GM21529 (cell line): ENCODE data around the gene MAGEA10.
"Not testable (repeated sequence)": the region's sequence is repeated elsewhere in the genome, so short reads cannot be mapped to it uniquely, and the experiment has no call there.

ENCODE experiments used
- ATAC-seq: cut with Tn5 transposase; IDR thresholded peaks from one replicate; pipeline ENCODE4 v1.9.1; 2021; ENCODE audit not compliant: unreplicated experiment

The MAGEA10 gene

DNA sequence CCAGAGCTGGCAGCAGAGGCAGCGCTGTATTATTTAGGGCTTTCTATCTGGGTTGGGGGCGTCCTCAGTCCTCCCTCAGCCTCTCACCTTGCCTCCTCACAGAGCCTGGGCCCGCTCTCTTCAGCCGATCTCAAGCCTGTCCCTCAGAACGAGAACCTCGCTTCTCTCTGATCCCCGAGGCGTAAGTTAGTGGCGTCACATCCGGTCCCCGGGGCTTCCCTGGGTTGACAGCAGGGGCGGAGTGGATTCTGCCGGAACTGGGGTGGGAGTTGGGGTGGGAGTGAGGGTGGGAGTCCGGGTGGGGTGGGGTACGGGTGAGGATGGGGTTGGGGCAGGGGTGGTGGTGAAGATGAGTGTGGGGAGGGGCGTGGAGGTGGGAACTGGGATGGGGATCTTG is at the start of gene MAGEA10:
MAGEA10 (minus strand) TSS at position 190 of the 397 bp plus-strand sequence. CDS start 2,957 bp downstream, outside the sequence.
- ATAC-seq = no peak

DNA sequence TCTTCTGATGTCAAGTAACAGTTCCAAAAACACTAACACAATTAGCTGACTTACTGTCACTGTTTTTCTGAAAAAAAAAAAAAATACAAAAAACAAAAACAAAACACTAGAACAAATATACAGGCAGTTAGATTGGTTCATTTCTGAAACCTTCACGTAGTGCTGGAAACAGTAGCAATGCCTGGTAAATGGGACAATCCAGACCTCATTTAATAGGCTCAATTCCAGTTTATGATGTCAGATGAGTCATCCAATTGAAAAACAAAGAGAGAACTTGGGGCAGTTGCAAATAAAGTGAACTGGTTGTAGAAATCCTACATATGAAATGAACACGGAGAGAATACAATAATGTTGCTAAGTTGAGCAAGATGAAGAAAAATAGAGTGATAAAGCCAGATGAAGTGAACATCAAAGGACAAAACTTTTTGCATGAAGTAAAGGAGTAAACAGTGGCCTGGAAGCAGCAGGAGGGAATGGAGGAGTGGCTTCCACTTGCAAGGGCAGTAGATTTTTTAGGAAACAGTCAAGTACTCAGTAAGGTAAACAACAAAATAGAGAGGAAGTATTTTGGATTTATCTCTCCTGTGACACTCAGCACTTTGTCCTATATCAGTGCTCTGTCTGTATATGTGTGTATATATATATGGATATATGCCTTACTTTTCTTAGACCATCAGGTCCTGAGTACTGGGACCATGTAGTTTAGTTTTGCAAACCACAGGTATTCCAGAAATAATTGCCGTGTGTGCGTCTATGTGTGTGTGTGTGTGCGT is 39.3 kb upstream of the MAGEA10 start:
- no peak for ATAC-seq

DNA sequence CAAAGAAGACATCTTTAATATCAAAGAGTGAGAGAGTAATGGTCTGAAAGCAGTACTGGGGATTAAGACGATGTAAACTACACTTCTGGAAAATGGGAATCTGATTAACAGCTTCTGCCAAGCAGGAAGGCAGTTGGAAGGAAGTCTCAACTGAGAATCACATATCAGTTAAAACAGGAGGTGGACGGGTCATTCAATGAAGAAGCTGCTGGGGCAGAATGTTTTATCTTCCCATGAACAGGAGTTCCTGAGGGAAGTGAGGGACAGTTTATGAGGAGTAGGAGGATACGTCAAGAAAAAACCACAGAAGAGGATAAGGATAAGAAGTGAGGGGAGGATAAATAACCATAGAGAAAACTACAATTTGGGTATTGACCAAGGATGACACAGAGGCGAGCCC is 38.7 kb upstream of the MAGEA10 start:
- ATAC-seq = no peak

DNA sequence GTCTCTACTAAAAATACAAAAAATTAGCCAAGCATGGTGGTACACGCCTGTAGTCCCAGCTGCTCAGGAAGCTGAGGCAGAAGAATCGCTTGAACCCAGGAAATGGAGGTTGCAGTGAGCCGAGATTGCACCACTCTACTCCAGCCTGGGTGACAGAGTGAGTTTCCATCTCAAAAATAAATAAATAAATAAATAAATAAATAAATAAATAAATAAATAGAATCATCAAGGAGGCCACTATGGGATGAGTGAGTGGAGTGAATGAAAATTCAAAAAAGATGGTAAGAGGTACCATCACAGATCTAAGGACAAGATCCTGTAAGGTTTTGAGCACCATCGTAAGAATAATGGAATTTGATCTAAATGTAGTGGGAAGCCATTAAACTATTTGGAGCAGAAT is 37.5 kb upstream of the MAGEA10 start:
- ATAC-seq = not testable (repeated sequence)

DNA sequence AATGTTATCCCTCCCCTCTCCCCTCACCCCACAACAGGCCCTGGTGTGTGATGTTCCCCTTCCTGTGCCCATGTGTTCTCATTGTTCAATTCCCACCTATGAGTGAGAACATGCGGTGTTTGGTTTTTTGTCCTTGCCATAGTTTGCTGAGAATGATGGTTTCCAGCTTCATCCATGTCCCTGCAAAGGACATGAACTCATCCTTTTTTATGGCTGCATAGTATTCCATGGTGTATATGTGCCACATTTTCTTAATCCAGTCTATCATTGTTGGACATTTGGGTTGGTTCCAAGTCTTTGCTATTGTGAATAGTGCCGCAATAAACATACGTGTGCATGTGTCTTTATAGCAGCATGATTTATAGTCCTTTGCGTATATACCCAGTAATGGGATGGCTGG is 35.5 kb upstream of the MAGEA10 start:
- ATAC-seq = not testable (repeated sequence)

DNA sequence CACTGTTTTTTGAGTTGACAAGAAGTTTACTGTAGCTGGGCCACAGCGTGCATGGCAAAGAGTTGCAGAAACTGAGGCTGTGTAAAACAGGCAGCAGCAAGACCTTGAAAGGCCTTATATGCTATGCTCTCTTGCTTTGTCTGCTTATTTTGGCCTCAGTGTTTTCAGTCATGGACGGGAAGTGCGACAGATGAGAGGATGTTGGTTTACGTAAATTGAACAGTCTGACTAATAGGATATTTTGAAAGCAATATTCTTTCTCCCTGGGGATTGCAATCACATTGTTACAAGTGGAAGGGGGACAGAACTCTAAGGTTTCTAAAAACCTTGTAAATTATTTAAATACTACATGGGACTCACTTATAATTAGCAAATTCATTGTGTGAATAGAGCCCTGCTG is 32.2 kb upstream of the MAGEA10 start:
- ATAC-seq = no peak

DNA sequence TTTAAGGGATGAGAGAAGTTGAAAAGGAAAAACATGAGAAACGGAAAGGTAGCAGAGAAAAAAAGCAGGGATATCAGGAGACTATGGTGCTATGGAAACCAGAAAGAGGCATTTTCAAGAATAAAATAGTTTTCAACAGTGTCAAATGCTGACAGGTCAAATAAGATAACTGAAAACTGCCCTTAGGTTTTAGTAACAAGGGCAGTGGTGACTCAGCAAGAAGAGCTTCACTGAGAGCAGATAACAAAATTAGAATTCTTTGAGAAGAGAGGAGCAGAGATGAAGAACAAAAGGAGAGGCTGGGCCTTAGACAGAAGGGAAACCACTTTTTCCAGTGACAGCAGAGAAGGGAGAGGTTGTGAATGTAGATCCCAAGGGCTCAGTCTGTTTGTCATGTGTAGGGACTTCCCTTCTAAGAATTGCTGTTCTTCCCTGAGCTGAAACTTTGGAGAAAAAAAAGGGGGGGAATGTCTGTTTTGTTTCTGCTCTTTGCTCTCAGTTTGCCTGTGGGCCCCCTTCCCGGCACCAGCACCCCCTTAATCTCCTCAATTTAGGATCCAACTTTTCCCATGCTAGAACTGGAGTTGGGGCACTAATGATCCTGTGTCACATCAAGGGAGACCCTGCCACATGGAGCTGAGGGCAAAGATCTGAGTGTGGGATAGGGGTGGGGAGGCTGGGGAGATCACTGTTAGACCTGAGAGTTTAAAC is 26.8 kb upstream of the MAGEA10 start:
- ATAC-seq = no peak

DNA sequence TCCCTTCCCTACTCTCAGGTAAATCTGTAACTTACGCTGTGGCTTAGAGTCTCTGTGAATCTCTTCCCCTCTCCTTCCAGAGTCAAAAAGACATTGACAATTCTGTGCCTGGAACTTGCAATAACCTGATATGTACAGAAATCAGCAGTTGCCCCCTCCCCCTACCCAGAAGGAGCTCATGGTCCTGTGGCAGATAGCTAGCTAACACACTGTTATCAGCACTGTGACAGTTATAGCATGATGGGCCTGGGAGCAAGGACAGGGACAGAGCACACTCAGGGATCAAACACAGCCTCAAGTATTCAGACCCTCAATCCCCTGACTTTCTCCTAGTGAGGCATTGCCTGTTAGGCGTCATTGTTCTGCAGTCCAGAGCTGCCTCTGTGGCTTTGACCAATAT is 18.7 kb upstream of the MAGEA10 start:
- ATAC-seq = no peak

DNA sequence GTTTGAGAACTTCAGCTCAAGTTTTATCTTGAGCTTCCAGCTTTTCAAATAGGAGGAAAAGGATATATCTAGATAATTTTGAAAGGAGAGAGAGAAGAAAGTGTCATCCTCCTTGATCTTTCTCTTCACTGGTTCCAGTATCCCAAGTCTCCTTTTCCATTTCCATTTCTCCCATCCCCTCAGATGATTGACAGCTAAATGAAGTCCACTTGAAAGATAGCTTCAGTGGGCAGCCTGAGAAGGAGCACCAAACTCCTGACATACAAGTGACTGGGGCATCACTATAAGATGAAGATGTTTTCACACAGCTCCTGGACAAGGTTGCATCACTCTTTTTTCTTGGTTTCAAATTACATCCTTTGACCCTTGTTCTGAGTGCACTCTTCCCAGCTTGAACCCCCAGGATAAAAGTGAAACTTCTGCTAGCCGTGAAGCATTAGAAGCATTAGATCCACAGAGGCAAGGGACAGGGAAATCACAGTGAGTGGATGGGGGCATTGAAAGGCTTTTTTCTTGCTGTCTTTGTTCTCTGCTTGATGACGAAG is 17.5 kb upstream of the MAGEA10 start:
- ATAC-seq = no peak

DNA sequence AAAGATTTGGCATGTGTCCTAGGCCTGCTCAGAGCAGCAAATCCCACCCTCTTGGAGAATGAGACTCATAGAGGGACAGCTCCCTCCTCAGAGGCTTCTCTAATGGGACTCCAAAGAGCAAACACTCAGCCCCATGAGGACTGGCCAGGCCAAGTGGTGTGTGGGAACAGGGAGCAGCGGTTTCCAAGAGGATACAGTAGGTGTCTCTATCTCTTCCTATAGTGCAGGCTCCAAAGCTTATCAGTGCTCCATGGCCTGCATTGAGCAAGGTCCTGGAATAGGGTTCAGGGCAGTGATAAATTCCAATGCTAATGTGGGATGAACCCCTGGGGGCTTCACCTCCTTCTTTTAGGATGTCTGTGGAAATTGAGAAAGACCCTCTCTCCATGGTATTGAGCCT is 15.7 kb upstream of the MAGEA10 start:
- no peak for ATAC-seq

DNA sequence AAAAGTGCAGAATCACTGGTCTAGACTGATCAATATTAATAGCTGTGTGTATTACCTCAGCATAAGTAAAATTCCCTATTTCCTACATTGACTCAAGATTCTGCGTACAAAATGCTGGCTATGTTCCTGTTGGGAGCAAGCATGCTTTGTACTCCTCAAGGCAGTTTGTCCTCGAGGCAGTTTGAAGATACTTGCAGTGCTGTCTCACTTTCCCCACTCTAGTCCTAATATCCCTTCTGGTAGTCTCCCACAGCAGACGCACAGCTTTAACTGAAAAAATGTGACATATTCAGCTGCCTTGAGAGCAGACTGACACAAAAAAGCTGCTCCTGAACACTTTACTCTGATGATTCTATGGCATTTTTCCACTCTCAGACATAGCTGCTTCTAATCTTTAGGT is 12.9 kb upstream of the MAGEA10 start:
- no peak for ATAC-seq

DNA sequence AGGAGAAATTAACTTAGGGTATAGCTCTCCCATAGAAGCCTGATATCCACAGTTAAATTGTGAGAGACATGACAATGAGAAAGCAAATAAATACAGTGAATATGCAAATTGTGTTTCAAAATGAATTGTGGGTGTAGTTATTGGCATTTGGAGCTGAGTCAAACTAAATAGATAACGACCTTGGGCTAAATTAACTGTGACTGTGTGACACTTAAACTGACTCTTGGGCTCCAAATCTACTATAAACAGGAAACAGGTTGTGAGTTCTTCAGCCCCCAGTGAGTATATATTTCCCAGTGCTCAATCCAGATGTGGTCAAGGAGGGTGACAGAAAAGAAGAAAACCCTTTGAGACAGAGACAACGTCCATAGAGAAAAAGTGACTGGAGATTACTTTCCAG is 11.3 kb upstream of the MAGEA10 start:
- no peak for ATAC-seq

DNA sequence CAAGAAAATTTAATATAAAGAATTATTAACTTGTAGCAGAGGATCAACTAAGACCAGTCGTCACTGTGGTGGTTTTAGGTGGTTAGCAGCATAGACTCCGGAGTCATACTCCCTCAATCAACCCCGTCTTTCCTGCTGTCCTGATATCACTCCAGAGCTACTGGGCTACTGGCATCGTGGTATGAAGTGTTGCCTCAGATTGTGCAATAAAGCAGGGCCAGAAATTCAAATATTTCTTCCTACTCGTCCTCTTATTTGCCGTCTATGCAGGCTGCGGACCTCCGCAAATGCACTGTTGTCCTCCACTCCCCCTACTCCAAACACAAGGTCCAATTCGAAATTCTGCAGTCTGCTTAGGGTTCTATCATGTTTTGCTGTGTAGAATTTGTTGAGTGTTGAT is 1.2 kb upstream of the MAGEA10 start:
- no peak for ATAC-seq

DNA sequence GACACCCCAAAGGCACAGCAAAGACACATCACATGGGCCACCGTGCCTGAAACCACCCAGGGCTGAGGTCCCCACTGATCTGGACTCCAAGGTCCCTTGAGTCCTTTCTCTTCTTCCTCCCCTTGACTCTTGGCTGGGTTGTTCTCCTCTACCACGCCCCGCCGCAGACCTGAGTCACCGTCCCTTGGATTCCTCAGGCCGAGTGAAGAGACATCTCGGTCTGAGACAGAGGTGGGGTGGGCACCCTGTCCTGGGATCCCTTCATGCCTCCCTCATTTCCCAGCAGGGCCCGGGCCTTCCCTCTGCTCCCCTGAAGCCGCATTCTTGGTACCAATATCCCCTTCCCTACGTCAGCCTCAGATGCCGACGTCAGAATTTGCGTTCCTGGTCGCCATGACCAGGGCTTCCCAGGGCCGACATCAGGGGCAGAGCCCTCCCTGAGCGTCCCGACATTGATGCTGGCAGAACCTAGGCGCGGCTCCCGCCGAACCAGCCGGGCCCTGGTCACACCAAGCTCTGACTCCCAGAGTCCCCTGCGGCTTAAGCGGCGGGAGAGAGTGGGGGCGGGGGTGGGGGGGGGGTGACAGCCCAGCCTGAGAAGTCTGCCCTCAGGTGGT is 498 bp downstream of the MAGEA10 start:
- ATAC-seq = no peak

DNA sequence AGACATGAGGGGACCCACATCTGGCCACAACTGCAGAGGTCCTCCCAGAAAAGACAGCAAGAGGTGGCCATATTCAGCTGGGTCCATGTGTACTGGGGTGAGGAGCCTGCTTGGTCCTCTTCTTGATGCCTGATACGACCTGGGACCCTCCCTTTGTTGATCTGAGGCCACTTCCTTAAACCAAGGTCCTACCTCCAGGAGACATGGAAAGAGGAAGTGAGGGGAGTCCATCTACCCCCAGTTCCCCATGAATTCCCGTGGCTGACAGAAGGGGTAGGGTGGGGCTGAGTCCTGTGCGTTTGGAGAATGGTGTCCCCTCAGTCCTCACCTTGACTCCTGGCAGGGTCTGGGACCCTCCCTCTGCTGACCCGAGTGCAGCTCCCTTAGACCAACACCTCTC is 2.1 kb downstream of the MAGEA10 start:
- ATAC-seq = no peak

DNA sequence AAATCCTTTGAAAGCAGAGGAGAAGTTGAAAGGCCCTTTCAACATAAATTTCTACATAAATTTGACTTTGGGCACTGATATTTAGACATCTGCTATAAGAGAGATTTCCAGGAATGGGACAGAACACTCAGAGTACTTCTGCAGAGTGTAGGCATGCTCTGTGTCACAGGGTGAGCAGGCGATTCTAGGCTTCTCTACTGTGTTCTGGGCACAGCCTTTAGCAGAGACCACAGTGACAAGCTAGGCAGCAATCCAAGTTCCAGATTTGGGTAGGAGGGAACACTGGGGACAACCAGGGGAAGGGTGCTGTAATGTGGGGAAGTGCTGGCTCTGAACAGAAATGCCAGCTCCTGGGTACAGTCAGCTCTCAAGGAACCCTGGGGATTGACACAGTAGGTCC is 6.9 kb downstream of the MAGEA10 start:
- no peak for ATAC-seq

DNA sequence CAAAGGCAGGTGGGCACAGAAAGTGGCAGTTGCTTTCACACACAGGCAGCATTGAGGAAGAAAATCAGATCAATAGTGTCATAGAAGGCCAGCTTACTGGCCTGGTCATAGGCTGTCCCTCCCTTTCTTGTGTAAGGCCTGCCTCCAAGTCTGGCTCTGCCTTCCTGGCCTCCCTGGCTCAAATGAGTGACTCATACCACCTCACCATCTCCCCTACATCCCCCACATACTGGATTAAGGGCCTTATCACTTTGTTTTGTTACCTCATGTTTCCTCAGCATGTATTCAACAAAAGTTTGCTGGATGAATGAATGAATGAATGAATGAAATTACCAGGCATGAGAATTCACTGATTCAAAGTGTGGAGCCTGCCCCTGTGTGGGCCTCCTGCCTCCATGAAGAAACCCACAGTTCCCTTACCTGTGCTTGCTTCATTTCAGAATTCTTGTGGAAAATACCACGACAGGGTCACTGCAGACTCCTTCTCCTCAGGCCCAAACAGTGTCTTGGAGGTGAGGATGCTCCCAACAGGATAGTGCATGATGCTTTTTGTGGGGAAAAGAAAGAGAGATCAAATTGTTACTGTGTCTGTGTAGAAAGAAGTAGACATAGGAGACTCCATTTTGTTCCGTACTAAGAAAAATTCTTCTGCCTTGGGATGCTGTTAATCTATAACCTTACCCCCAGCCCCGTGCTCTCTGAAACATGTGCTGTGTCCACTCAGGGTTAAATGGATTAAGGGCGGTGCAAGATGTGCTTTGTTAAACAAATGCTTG is 9.1 kb downstream of the MAGEA10 start:
- ATAC-seq = not testable (repeated sequence)

DNA sequence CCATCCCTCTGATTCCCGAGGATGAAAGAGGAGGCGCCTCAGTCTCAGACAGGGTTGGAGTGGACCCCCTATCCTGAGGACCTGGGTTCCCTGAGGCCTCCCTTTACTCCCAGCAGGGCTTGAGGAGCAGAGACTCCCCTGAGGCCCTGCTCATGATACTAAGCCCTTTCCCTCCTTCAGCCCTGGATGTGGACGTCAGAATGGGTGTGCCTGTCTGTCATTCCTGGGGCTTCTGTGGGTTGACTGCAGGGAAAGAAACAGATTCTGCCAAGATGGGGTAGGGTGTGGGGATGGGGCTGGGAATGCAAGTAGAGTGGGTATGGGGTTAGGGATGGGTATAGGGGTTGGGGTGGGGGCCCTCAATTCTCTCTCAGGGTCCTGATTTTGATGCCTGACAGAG is 21.1 kb downstream of the MAGEA10 start:
- ATAC-seq = no peak

DNA sequence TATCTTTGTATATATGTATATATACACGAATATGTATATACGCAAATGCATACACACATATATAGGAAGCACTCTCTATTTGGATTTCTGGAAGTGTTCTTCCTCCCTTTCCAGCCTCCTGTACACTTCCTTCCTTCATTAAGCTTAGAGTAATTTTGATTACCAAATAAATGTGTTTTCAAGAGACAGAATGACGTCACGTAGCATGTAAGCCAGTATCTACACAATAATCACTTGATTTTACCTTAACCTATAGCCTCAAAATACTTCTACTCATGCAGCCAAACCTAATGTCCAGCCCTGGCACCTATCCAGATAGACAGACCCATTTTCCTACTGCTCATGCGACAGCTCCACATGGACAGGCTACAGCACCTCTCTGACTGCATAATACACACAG is 29.9 kb downstream of the MAGEA10 start:
- no peak for ATAC-seq

DNA sequence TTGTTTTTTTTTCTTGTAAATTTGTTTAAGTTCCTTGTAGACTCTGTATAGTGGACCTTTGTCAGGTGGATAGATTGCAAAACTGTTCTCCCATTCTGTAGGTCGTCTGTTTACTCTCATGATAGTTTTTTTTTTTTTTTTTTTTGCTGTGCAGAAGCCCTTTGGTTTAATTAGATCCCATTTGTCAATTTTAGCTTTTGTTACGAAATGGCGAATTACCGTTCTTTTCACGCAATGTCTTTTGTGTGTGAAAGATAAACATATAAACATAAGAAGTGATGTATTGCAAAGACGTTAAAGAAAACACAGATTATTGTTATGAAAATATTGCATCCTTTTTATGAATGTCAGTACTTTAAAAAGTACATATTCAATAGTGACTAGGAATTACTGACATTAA is 34.5 kb downstream of the MAGEA10 start:
- ATAC-seq = no peak

DNA sequence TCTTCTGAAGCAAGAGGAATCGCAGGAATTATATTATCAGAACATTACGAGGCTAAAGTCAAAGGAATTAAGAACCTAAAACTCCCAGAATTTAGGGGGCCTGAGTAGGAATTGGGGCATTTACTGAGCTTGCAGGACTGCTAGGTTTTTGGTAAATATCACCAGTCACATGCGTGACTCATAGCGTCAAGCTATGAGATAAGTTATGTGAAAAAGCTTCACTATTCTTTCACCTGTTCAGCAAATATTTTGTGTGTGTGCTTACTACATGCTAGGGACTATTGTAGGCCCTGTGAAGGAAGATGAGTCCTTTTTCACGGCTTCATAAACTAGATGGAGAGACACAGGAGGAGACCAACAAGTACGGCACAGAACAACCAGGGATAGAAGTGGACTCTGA is 52.2 kb downstream of the MAGEA10 start:
- no peak for ATAC-seq
